HS-5 (cell line): Measurements from ENCODE around the gene RHBDD2.
"Not testable (repeated sequence)": the region's sequence is repeated elsewhere in the genome, so short reads cannot be mapped to it uniquely, and the experiment has no call there.

Source experiments
- DNase-seq: peaks from one replicate; pipeline ENCODE4 v3.0.0-alpha.2; 2012; ENCODE audit warnings: low read depth

Gene RHBDD2

GRCh38 chr7:75866489-75867389 lies 12.1 kb upstream of the RHBDD2 start:
- no peak for DNase-seq

- no peak for DNase-seq
Measured at GRCh38 chr7:75867390-75867717, 11.5 kb upstream of the RHBDD2 start.

GRCh38 chr7:75868153-75868552 lies 10.7 kb upstream of the RHBDD2 start:
- DNase-seq, result no peak

GRCh38 chr7:75869776-75870379 lies 9.0 kb upstream of the RHBDD2 start:
- no peak for DNase-seq

GRCh38 chr7:75870557-75871161 lies 8.2 kb upstream of the RHBDD2 start:
- DNase-seq, result no peak

- no peak for DNase-seq
Measured at GRCh38 chr7:75872073-75872782, 6.6 kb upstream of the RHBDD2 start.

- DNase-seq, result not testable (repeated sequence)
Measured at GRCh38 chr7:75874180-75874579, 4.7 kb upstream of the RHBDD2 start.

- DNase-seq, result no peak
Measured at GRCh38 chr7:75875113-75876080, 3.4 kb upstream of the RHBDD2 start.

- DNase-seq, result no peak
Measured at GRCh38 chr7:75876126-75876881, 2.5 kb upstream of the RHBDD2 start.

GRCh38 chr7:75878312-75878768 lies 494 bp upstream of the RHBDD2 start:
- peak; percentile 18 for DNase-seq

GRCh38 chr7:75879771-75880184 lies 944 bp downstream of the RHBDD2 start:
- DNase-seq, result no peak

GRCh38 chr7:75880242-75880641 lies 1.4 kb downstream of the RHBDD2 start:
- DNase-seq, result no peak

GRCh38 chr7:75881436-75882095 lies 2.7 kb downstream of the RHBDD2 start:
- DNase-seq, result no peak

GRCh38 chr7:75883265-75883824 lies 4.5 kb downstream of the RHBDD2 start:
- DNase-seq, result not testable (repeated sequence)

GRCh38 chr7:75884476-75884875 lies 5.6 kb downstream of the RHBDD2 start:
- DNase-seq, result no peak

- no peak for DNase-seq
Measured at GRCh38 chr7:75885036-75885435, 6.2 kb downstream of the RHBDD2 start.

GRCh38 chr7:75887669-75888369 lies 9.0 kb downstream of the RHBDD2 start:
- DNase-seq, result no peak

- no peak for DNase-seq
Measured at GRCh38 chr7:75888464-75889222, 9.8 kb downstream of the RHBDD2 start.
